ENCODE results near the gene ADAMTS2.

DNA sequence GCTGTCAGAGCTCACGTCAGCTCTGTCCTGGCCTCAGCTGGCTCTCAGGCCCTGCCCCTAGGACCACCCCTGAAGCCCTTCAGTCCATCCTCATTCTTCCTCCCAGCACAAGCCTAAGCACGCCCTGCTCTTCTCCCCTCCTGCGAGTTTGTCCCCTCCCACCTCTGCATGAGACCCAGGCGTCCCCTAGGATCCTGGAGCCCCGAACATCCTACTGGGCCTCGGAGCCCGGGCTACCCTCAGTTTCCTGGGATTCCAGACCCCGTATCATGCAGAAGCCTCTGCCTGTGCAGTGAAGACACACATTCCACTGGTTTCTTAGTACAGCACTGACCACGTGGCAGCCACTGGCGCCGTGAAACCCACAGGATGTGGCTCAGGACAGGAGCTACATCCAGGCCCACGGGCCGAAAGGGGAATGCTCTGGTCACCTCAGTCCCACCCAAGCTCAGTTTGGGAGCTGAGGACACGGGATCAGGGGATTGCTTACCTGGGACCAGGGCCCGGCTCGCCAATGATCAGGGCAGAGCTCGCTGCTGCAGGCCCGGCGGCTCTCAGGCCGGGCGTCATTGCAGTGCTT is 220.9 kb downstream of the ADAMTS2 start:
- TF ChIP-seq RAD21 (IDR thresholded peaks at IDR 0.05; ENCODE audit: low read depth) (no peak), YY1 (IDR thresholded peaks at IDR 0.05; ENCODE audit: low read depth) (no peak), NFIC (IDR thresholded peaks at IDR 0.05) (no peak), CEBPB (IDR thresholded peaks at IDR 0.05) (no peak)
- TF ChIP-seq, protein P1, sequence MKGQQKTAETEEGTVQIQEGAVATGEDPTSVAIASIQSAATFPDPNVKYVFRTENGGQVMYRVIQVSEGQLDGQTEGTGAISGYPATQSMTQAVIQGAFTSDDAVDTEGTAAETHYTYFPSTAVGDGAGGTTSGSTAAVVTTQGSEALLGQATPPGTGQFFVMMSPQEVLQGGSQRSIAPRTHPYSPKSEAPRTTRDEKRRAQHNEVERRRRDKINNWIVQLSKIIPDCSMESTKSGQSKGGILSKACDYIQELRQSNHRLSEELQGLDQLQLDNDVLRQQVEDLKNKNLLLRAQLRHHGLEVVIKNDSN (IDR thresholded peaks at IDR 0.05), result no peak
